DND-41 (cell line): Measurements from ENCODE around the gene PPARD.

Source experiments
- ATAC-seq: fragments of 200-7000 bp; cut with Tn5 transposase; 3 replicates; pipeline ENCODE4 v1.9.1; 2021; ENCODE audit warnings: low read depth; ENCODE audit not compliant: insufficient read depth
- DNase-seq: peaks from one replicate; pipeline ENCODE4 v3.0.0-alpha.2; 2020
- H2AFZ ChIP-seq: 2 replicates; pipeline ENCODE4 v1.6.0; 2012; ENCODE audit warnings: low read depth, low read length
- H3K27ac ChIP-seq: 2 replicates; pipeline ENCODE4 v1.5.1; 2012; ENCODE audit warnings: low read length, inconsistent platforms
- H3K27me3 ChIP-seq: fragments of 200-600 bp; sonication (generic); 2 replicates; pipeline ENCODE4 v1.6.0; 2012; ENCODE audit warnings: low read length, mild to moderate bottlenecking, inconsistent platforms; ENCODE audit not compliant: insufficient read depth, poor library complexity
- H3K36me3 ChIP-seq: 2 replicates; pipeline ENCODE4 v1.5.1; 2012; ENCODE audit warnings: low read length, inconsistent platforms; ENCODE audit not compliant: insufficient read depth
- H3K4me1 ChIP-seq: 2 replicates; pipeline ENCODE4 v1.5.1; 2012; ENCODE audit warnings: mild to moderate bottlenecking, low read length; ENCODE audit not compliant: insufficient read depth
- H3K4me2 ChIP-seq: 2 replicates; pipeline ENCODE4 v1.6.0; 2012; ENCODE audit warnings: mild to moderate bottlenecking, moderate library complexity, low read length, inconsistent platforms; ENCODE audit not compliant: insufficient read depth
- H3K4me3 ChIP-seq, 2 experiments: fragments of 200-600 bp in 1 of 2; shearing (Covaris generic) in 1 of 2; 2 replicates each; pipeline ENCODE4 v1.5.1; 2012 to 2016; ENCODE audit warnings: inconsistent platforms in 2 of 2, low read length in 2 of 2, mild to moderate bottlenecking in 2 of 2, low read depth in 1 of 2, moderate library complexity in 1 of 2
- H3K79me2 ChIP-seq: 2 replicates; pipeline ENCODE4 v1.6.0; 2012; ENCODE audit warnings: low read length, inconsistent platforms; ENCODE audit not compliant: insufficient read depth
- H3K9ac ChIP-seq: 2 replicates; pipeline ENCODE4 v1.6.0; 2012; ENCODE audit warnings: low read depth, mild to moderate bottlenecking, inconsistent platforms, low read length, moderate library complexity
- H3K9me3 ChIP-seq: 2 replicates; pipeline ENCODE4 v1.5.1; 2012; ENCODE audit warnings: low read length, moderate library complexity, mild to moderate bottlenecking, inconsistent platforms; ENCODE audit not compliant: insufficient read depth, severe bottlenecking
- H4K20me1 ChIP-seq: 2 replicates; pipeline ENCODE4 v1.6.0; 2012; ENCODE audit warnings: low read length; ENCODE audit not compliant: insufficient read depth
- CTCF ChIP-seq: IDR thresholded peaks from 2 replicates; pipeline ENCODE4 v1.5.1; 2012; ENCODE audit warnings: borderline replicate concordance, low read length, moderate library complexity, mild to moderate bottlenecking; ENCODE audit not compliant: poor library complexity, severe bottlenecking; ENCODE audit errors: extremely low read depth
- EZH2 ChIP-seq: IDR thresholded peaks from 3 replicates; pipeline ENCODE4 v1.6.1; 2012; ENCODE audit warnings: borderline replicate concordance, low read depth, mild to moderate bottlenecking, moderate library complexity, low read length, inconsistent platforms; ENCODE audit not compliant: severe bottlenecking

PPARD gene

GRCh38 chr6:35403544-35404442 is 61.4 kb downstream of the PPARD start:
- Histone ChIP-seq H2AFZ (no peak overlapping the region), H3K36me3 (no peaks in the 10 kb centered on the region), H3K4me2 (no peak overlapping the region), H3K79me2 (no peaks in the 10 kb centered on the region), H3K9ac (no peak overlapping the region), H3K9me3 (no peaks in the 10 kb centered on the region), H4K20me1 (peaks cover 28% of the 10 kb centered on the region; the same call in 1 of the 2 replicates), H3K27me3 (no peaks in the 10 kb centered on the region), H3K4me3 (no peak overlapping the region), H3K27ac (no peak overlapping the region), H3K4me1 (no peaks in the 10 kb centered on the region)
- TF ChIP-seq EZH2 (no peak), CTCF (no peak)
- DNase-seq (no peak), ATAC-seq (no peak)

GRCh38 chr6:35406711-35407485 is 64.5 kb downstream of the PPARD start:
- Histone ChIP-seq H3K79me2 (no peaks in the 10 kb centered on the region), H3K4me1 (no peaks in the 10 kb centered on the region)

GRCh38 chr6:35409245-35409644 is 66.9 kb downstream of the PPARD start:
- TF ChIP-seq CTCF (no peak), EZH2 (no peak)
- peaks cover 23% of the 10 kb centered on the region for H3K36me3 ChIP-seq
- H3K9me3 ChIP-seq = no peaks in the 10 kb centered on the region
- no peak overlapping the region for H2AFZ ChIP-seq
- H3K27me3 ChIP-seq = no peaks in the 10 kb centered on the region
- no peak overlapping the region for H3K4me2 ChIP-seq
- no peak overlapping the region for H3K9ac ChIP-seq
- ATAC-seq (no peak), DNase-seq (no peak)
- H3K4me3 ChIP-seq = no peak overlapping the region
- no peaks in the 10 kb centered on the region for H3K79me2 ChIP-seq
- no peak overlapping the region for H3K27ac ChIP-seq
- no peaks in the 10 kb centered on the region for H3K4me1 ChIP-seq
- peaks cover 9% of the 10 kb centered on the region; the same call in 1 of the 2 replicates for H4K20me1 ChIP-seq

More at GRCh38 chr6:35406711-35407485, 64.5 kb downstream of the PPARD start:
- DNase-seq (no peak), ATAC-seq (no peak)
- Histone ChIP-seq H3K9ac (no peak overlapping the region), H3K27ac (no peak overlapping the region), H3K9me3 (no peaks in the 10 kb centered on the region), H3K4me2 (no peak overlapping the region), H3K4me3 (no peak overlapping the region), H4K20me1 (peaks cover 19% of the 10 kb centered on the region; the same call in 1 of the 2 replicates), H3K36me3 (peaks cover 9% of the 10 kb centered on the region; the same call in 1 of the 2 replicates), H3K27me3 (no peaks in the 10 kb centered on the region), H2AFZ (no peak overlapping the region)
- TF ChIP-seq EZH2 (no peak), CTCF (no peak)
